Omental fat pad (tissue), 4 donors: ENCODE results near the gene AHCY. TPM values are rescaled to one million over a fixed set of nuclear protein-coding genes. Genes with fewer than 3 reads are reported as not detected.
"Not testable (repeated sequence)": the region's sequence is repeated elsewhere in the genome, so short reads cannot be mapped to it uniquely, and the experiment has no call there.

Experiments used
- ATAC-seq: fragments of 150-250 bp; one replicate; pipeline ENCODE4 v1.9.1; 2016; ENCODE audit warnings: mild to moderate bottlenecking, moderate library complexity; ENCODE audit not compliant: low FRiP score
- DNase-seq: peaks from one replicate; pipeline ENCODE4 v3.0.0-alpha.2; 2019; ENCODE audit warnings: low spot score
- total RNA-seq, 4 donors: library from RNA; depleted of rRNA; stranded (reverse); fragments of >200 nt; gene quantifications; one replicate each; pipeline ENCODE4 v1.1.0, GENCODE V29; 2016
- TF ChIP-seq, protein P1 (sequence below), 3 donors: fragments of 450-650 bp; IDR thresholded peaks; one replicate each; pipeline ENCODE4 v1.5.1; 2016 to 2017; ENCODE audit warnings: antibody characterized with exemption in 3 of 3, mild to moderate bottlenecking in 3 of 3, moderate library complexity in 2 of 3

AHCY gene
- total RNA-seq, 4 donors from 2014 or later: 61.9 to 83.1 (median 72.6) TPM

DNA sequence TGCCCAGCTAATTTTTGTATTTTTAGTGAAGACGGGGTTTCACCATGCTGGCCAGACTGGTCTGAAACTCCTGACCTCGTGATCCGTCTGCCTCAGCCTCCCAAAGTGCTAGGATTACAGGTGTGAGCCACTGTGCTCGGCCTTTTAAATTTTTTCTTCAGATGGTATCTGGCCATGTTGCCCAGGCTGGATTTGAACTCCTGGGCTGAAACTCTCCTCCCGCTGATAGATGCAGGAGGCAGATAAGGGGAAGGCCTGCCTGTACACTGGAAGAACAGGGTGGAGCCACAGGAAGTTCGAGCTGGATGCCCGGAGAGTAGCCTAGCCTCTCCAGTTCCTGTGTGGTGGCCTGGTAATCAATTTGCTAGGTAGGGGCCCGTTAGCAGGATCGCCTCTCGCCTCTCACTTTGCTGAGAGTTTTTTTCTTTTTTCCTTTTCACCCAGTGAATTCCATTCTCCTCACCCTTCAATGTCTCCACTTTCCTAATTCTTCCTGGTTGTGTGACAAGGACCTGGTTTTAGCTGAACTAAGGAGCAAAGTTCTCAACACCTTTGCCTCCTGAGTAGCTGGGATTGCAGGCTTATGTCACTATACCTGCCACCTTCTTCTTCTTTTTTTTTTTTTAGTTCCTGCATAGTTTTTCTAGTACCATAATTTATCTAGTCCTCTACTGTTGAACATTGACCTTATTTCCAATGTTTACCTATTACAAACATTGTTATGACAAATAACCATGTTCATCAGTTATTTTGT, 40.5 kb upstream of the AHCY start:
- TF ChIP-seq, protein P1, sequence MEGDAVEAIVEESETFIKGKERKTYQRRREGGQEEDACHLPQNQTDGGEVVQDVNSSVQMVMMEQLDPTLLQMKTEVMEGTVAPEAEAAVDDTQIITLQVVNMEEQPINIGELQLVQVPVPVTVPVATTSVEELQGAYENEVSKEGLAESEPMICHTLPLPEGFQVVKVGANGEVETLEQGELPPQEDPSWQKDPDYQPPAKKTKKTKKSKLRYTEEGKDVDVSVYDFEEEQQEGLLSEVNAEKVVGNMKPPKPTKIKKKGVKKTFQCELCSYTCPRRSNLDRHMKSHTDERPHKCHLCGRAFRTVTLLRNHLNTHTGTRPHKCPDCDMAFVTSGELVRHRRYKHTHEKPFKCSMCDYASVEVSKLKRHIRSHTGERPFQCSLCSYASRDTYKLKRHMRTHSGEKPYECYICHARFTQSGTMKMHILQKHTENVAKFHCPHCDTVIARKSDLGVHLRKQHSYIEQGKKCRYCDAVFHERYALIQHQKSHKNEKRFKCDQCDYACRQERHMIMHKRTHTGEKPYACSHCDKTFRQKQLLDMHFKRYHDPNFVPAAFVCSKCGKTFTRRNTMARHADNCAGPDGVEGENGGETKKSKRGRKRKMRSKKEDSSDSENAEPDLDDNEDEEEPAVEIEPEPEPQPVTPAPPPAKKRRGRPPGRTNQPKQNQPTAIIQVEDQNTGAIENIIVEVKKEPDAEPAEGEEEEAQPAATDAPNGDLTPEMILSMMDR (IDR thresholded peaks at IDR 0.05): no peak
- no peak for DNase-seq
- no peak for ATAC-seq

DNA sequence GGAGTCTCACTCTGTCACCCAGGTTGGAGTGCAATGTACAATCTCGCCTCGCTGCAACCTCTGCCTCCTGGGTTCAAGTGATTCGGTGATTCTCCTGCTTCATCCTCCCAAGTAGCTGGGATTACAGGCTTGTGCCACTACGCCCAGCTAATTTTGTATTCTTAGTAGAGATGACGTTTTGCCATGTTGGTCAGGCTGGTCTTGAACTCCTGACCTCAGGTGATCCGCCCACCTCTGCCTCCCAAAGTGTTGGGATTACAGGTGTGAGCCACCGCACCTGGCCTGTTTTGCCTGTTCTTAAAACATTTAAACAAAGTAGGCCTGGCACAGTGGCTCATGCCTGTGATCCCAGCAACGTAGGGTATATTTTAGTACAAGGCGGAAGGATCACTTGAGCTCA, 38.0 kb upstream of the AHCY start:
- ATAC-seq: not testable (repeated sequence)

DNA sequence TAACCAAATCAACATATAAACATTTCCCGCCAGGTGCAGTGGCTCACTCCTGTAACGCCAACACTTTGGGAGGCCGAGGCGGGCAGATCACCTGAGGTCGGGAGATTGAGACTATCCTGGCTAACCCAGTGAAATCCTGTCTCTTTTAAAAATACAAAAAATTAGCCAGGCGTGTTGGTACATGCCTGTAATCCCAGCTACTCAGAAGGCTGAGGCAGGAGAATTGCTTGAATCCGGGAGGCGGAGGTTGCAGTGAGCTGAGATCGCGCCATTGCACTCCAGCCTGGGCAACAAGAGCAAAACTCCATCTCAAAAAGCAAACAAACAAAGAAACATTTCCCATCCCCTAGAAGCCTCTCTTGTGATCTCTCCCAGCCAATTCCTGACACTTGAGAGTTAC, 37.6 kb upstream of the AHCY start:
- ATAC-seq, DNase-seq: not testable (repeated sequence)

More for the DNA sequence above, 38.0 kb upstream of the AHCY start:
- DNase-seq: not testable (repeated sequence)

DNA sequence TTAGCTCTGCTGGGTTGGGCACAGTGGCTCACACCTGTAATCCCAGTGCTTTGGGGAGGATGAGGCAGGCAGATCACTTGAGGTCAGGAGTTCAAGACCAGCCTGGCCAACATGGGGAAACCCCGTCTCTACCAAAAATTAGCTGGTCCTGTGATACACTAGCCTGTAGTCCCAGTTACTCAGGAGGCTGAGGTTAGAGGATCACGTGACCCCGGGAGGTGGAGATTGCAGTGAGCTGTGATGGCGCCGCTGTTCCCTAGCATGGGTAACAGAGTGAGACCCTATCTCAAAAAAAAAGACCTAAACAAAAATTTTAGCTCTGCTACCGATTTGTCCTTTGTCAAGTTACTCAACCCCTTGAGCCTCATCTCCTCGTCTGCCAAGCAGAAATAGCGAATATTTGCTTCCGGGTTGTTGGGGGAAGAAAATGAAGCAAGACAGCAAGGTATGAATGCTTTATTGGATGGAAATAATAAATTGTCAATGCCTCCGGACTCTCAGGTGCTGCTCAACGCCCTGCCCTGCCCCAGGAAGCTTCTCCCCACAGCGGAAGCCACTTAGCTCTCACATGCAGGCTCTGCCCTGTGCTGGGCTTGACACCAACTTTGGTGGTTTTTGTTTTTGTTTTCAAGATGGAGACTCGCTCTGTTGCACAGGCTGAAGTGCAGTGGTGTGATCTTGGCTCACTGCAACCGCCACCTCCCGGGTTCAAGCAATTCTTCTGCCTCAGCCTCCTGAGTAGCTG, 35.0 kb upstream of the AHCY start:
- ATAC-seq: no peak

DNA sequence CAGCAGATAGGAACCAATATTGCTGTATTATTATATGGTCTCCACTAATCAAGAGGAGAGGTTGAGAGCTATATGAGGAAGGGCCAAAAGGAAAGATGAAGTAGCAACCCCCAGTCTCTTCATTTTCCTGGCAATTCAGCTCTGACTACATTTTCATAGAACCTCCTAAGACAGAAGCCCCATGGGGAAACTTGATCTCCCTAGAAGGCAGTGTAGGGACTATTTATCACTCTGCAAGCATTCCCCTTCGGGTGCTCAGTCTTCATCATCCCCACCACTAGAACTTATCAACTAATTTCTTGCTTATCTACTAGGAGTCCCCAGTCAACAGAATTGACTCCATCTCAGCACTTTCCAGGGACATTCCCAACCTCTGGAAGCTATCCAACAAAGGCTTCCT, 34.4 kb upstream of the AHCY start:
- TF ChIP-seq, protein P1 (IDR thresholded peaks at IDR 0.05): no peak
- ATAC-seq (no peak), DNase-seq (no peak)

More for the DNA sequence above, 35.0 kb upstream of the AHCY start:
- TF ChIP-seq, protein P1 (IDR thresholded peaks at IDR 0.05): no peak
- DNase-seq: no peak

DNA sequence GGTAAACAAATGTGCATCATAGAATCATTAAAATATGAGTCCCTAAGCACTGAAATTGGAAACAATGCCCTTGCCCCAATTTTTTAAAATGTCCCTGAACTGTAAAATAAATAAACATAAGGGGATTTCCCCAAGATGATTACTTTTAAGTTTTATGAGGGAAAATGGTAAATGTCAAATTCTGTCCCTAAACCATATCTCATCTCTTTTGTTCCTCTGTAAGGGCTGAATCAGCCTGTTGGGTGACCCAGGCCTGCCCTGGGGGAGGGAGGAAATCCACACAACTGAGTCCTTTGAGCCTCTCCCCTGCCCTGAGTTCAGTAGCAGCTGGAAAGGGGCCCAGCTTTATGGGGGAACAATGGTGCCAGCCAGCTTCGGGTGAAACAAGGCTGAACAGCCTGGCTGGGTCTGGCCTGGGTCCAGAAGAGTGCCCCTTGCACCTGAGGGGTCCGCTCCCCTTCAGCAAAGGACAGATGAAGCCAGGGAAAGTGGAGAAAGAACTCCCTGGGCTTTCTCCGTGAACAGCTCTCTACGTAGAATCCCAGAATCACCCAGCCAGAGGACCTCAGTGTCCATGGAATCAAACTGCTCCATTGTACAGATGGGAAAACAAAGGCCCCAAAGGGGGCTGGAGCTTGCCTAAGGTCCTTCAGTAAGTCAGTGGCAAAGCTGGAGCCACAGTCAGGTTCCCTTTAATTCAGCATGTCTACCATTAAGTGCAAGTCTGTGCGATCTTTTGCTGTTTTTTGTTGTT, 31.7 kb upstream of the AHCY start:
- ATAC-seq: no peak
- no peak for DNase-seq
- TF ChIP-seq, protein P1 (IDR thresholded peaks at IDR 0.05): no peak

DNA sequence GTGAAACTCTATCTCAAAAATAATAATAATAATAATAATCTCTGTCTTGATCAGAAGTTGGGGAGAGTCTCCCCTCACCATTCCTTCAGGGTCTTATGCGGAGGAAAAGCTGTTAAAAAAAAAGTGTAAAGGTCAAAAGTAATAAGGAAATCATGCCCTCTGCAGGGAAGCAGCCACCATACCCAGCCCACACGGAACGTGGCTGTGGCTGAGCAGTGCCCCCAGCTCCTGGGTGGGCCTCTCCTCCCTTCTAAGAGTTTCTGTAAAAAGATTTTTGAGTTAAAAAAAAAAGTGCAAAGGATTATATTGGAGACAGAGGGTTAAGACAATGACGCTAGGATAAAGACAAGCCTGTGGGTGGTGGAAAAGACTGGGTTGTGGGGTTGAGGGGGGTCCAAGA, 30.6 kb upstream of the AHCY start:
- DNase-seq (no peak), ATAC-seq (no peak)
- TF ChIP-seq, protein P1 (IDR thresholded peaks at IDR 0.05): no peak
